ENCODE results near the gene SHROOM4.

GRCh38 chrX:50627696-50628095 lies 186.3 kb downstream of the SHROOM4 start:
- TF ChIP-seq CTCF (IDR thresholded peaks at IDR 0.05), result no peak
- TF ChIP-seq EZH2 (IDR thresholded peaks at IDR 0.05; ENCODE audit: borderline replicate concordance, insufficient read depth, low read depth, low read length, poor library complexity, severe bottlenecking), result no peak
